ENCODE results near the gene HJV. TPM values are rescaled to one million over a fixed set of nuclear protein-coding genes. Genes with fewer than 3 reads are reported as not detected.
A peak's percentile ranks its signal among the peaks of the same experiment; 100 is the strongest.

Gene HJV
- total and polyA plus RNA-seq, 4 donors: not detected

DNA sequence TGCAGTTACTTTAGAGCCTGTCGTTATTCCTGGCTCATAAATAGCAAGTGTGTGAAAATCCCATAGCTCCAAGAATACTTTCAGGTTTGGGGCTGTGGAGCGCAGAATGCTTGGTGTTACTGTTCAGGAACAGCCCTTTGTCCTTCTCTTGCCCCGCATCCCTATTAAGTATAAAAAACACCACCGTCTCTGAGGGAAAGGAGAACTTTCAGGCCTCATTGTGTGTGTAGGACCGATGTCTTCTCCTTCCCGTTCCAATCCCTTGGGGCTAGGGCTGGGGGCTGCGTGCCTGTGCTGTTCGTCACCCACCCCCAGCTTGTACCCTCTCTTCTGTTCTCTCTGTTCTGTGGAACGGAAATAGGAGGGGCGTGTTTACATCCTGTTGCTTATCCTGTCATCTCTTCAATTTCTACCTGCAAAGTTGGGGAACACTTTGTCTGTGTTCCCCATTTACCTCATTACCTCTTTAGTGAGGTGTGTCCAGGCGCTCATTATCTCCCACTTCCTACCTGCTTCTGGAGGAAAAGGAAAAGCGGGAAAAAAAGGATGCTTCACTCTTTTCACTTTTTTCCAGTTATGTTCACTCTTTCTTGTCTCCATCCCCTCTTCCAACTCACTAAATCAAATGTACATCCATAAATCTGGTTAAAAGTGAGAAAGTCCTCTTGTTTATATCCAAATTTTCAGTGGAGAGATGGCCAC lies 24.4 kb downstream of the HJV start:
- H3K27ac ChIP-seq (ENCODE audit: low read depth in 1 of 2, low read length in 2 of 2): peak overlapping the region; percentile 61 to 71
- no peaks in the 10 kb centered on the region for H3K9me3 ChIP-seq (ENCODE audit: control insufficient read depth, low read length)
- peaks cover 6 to 8% of the 10 kb centered on the region in 2 donors for H3K36me3 ChIP-seq (ENCODE audit: control insufficient read depth in 1 of 2, insufficient read depth in 2 of 2, low read length in 1 of 2)
- WGBS, 2 donors: 17% methylated on average over 12 of the region's 12 CpGs
- peak; percentile 11 for ATAC-seq (ENCODE audit: low FRiP score)
- DNase-seq: peak in 1 of 2 donors; percentile 59
- H3K4me1 ChIP-seq (ENCODE audit: control insufficient read depth in 1 of 2, insufficient read depth in 2 of 2, low read length in 2 of 2): peaks cover 8 to 20% of the 10 kb centered on the region in 2 donors
- H3K4me3 ChIP-seq (ENCODE audit: low read length in 2 of 2): peak overlapping the region; percentile 14 to 28
- intact Hi-C loops (cut with DNase I): loop anchor here in 1 of 2 donors (2.0 kb wide), 1 partner anchor 14 kb away; no protein-coding TSS in a partner anchor
- H3K27me3 ChIP-seq (ENCODE audit: control insufficient read depth in 1 of 2, insufficient read depth in 2 of 2, low read length in 1 of 2): no peaks in the 10 kb centered on the region

- 0 to 1% methylated on average over 30 of the region's 30 CpGs for WGBS, 2 donors
- Histone ChIP-seq H3K36me3 (ENCODE audit: control insufficient read depth in 1 of 2, insufficient read depth in 2 of 2, low read length in 1 of 2) (peaks cover 6 to 8% of the 10 kb centered on the region in 2 donors), H3K4me3 (ENCODE audit: low read length in 2 of 2) (peak within 1 kb of the TSS; percentile 73 to 90), H3K9me3 (ENCODE audit: control insufficient read depth, low read length) (no peaks in the 10 kb centered on the region), H3K4me1 (ENCODE audit: control insufficient read depth in 1 of 2, insufficient read depth in 2 of 2, low read length in 2 of 2) (peaks cover 8 to 20% of the 10 kb centered on the region in 2 donors), H3K27me3 (ENCODE audit: control insufficient read depth in 1 of 2, insufficient read depth in 2 of 2, low read length in 1 of 2) (no peaks in the 10 kb centered on the region), H3K27ac (ENCODE audit: low read depth in 1 of 2, low read length in 2 of 2) (peak within 1 kb of the TSS; percentile 61 to 71)
- peak; percentile 95 for ATAC-seq (ENCODE audit: low FRiP score)
- peak; percentile 99 for DNase-seq
- intact Hi-C loops (cut with DNase I): loop anchor here in 1 of 2 donors (2.0 kb wide), 1 partner anchor 14 kb away; no protein-coding TSS in a partner anchor
Measured at GRCh38 chr1:145996433-145997015, 25.0 kb downstream of the HJV start, which contains the start of gene TXNIP. TXNIP (minus strand) TSS chr1:145996579; CDS start chr1:145996266, 313 bp downstream.

DNA sequence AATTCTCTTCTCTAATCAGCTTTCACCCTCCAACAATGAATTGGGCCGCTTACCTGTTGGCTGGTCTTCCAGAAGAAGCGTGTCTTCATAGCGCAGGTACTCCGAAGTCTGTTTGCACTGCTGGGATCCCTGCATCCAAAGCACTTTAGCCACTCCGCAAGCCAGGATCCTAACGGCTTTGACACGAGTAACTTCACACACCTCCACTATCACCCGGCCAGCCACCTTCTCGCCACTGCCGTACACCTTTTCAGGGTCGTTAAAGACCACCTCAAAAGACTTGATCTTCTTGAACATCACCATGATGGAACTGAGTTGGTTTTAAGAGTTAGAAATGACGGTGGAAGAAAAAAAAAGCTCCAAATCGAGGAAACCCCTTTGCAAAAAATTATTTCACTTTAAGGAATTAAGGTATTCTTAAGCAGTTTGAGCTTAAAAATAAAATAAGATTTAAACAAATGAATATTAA lies 25.5 kb downstream of the HJV start:
- ATAC-seq (ENCODE audit: low FRiP score) (no peak), DNase-seq (no peak)
- peak overlapping the region; percentile 73 to 90 for H3K4me3 ChIP-seq (ENCODE audit: low read length in 2 of 2)
- H3K27ac ChIP-seq (ENCODE audit: low read depth in 1 of 2, low read length in 2 of 2): peak overlapping the region; percentile 36 to 46
- intact Hi-C loops (cut with DNase I): loop anchor here in 1 of 2 donors (2.0 kb wide), 1 partner anchor 13 kb away; no protein-coding TSS in a partner anchor
- no peaks in the 10 kb centered on the region for H3K27me3 ChIP-seq (ENCODE audit: control insufficient read depth in 1 of 2, insufficient read depth in 2 of 2, low read length in 1 of 2)
- H3K9me3 ChIP-seq (ENCODE audit: control insufficient read depth, low read length): no peaks in the 10 kb centered on the region
- peaks cover 8 to 20% of the 10 kb centered on the region in 2 donors for H3K4me1 ChIP-seq (ENCODE audit: control insufficient read depth in 1 of 2, insufficient read depth in 2 of 2, low read length in 2 of 2)
- 0 to 1% methylated on average over 13 of the region's 13 CpGs for WGBS, 2 donors
- peaks cover 6 to 8% of the 10 kb centered on the region in 2 donors for H3K36me3 ChIP-seq (ENCODE audit: control insufficient read depth in 1 of 2, insufficient read depth in 2 of 2, low read length in 1 of 2)

DNA sequence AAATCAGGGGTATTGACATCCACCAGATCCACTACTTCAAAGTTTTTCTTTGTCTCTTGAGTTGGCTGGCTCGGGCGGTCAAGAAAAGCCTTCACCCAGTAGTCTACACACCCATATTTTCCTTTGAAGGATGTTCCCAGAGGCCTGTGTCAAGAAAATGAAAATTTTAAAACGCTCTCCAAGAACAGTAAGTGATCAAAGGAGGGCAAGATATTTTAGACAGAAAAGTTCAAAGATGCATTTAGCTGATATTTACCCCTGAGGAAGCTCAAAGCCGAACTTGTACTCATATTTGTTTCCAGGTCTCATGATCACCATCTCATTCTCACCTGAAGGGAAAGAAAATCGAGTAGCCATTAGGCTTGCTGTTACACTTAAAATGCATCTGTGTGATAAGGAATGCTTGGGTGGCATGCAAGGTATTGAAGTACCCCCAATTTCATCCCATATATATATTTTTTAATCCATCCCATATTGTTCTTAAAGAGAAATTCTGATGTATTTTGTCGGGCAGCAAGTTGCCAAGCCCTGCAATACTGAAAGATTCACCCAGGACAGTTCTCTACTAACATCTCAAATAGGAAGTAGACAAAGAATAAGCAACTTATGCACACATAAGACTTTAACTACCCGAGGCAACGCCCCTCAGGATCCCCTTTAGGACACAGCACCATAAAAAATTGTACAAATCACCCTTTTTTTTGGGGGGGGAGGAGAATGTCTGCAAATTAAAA lies 26.2 kb downstream of the HJV start:
- ATAC-seq (ENCODE audit: low FRiP score) (no peak), DNase-seq (no peak)
- H3K36me3 ChIP-seq (ENCODE audit: control insufficient read depth in 1 of 2, insufficient read depth in 2 of 2, low read length in 1 of 2): peaks cover 6 to 8% of the 10 kb centered on the region in 2 donors
- H3K27ac ChIP-seq (ENCODE audit: low read depth in 1 of 2, low read length in 2 of 2): peak overlapping the region; percentile 38 to 46
- H3K4me3 ChIP-seq (ENCODE audit: low read length in 2 of 2): peak overlapping the region; percentile 73 to 90
- WGBS, 2 donors: 5 to 6% methylated on average over 8 of the region's 8 CpGs
- H3K4me1 ChIP-seq (ENCODE audit: control insufficient read depth in 1 of 2, insufficient read depth in 2 of 2, low read length in 2 of 2): peaks cover 8 to 20% of the 10 kb centered on the region in 2 donors
- no peaks in the 10 kb centered on the region for H3K27me3 ChIP-seq (ENCODE audit: control insufficient read depth in 1 of 2, insufficient read depth in 2 of 2, low read length in 1 of 2)
- H3K9me3 ChIP-seq (ENCODE audit: control insufficient read depth, low read length): no peaks in the 10 kb centered on the region
- intact Hi-C loops (cut with DNase I): no loop called here

GRCh38 chr1:145994391-145995120 lies 27.0 kb downstream of the HJV start:
- ATAC-seq (ENCODE audit: low FRiP score) (no peak), DNase-seq (no peak)
- Histone ChIP-seq H3K27ac (ENCODE audit: low read depth in 1 of 2, low read length in 2 of 2) (peak overlapping the region in 1 of 2 donors; percentile 60), H3K4me3 (ENCODE audit: low read length in 2 of 2) (peak overlapping the region; percentile 73 to 90), H3K9me3 (ENCODE audit: control insufficient read depth, low read length) (no peaks in the 10 kb centered on the region), H3K36me3 (ENCODE audit: control insufficient read depth in 1 of 2, insufficient read depth in 2 of 2, low read length in 1 of 2) (peaks cover 6 to 8% of the 10 kb centered on the region in 2 donors), H3K27me3 (ENCODE audit: control insufficient read depth in 1 of 2, insufficient read depth in 2 of 2, low read length in 1 of 2) (no peaks in the 10 kb centered on the region), H3K4me1 (ENCODE audit: control insufficient read depth in 1 of 2, insufficient read depth in 2 of 2, low read length in 2 of 2) (peaks cover 8 to 20% of the 10 kb centered on the region in 2 donors)
- intact Hi-C loops (cut with DNase I): no loop called here
- 73 to 78% methylated on average over 10 of the region's 10 CpGs for WGBS, 2 donors

- Histone ChIP-seq H3K27me3 (ENCODE audit: control insufficient read depth in 1 of 2, insufficient read depth in 2 of 2, low read length in 1 of 2) (no peaks in the 10 kb centered on the region), H3K4me3 (ENCODE audit: low read length in 2 of 2) (peak overlapping the region; percentile 73 to 90), H3K27ac (ENCODE audit: low read depth in 1 of 2, low read length in 2 of 2) (no peak overlapping the region), H3K4me1 (ENCODE audit: control insufficient read depth in 1 of 2, insufficient read depth in 2 of 2, low read length in 2 of 2) (peaks cover 8 to 20% of the 10 kb centered on the region in 2 donors), H3K36me3 (ENCODE audit: control insufficient read depth in 1 of 2, insufficient read depth in 2 of 2, low read length in 1 of 2) (peaks cover 6 to 8% of the 10 kb centered on the region in 2 donors), H3K9me3 (ENCODE audit: control insufficient read depth, low read length) (no peaks in the 10 kb centered on the region)
- DNase-seq (no peak), ATAC-seq (ENCODE audit: low FRiP score) (no peak)
- intact Hi-C loops (cut with DNase I): no loop called here
- 77 to 84% methylated on average over 6 of the region's 6 CpGs for WGBS, 2 donors
Measured at GRCh38 chr1:145993618-145994390, 27.7 kb downstream of the HJV start.

GRCh38 chr1:145992958-145993617 lies 28.4 kb downstream of the HJV start:
- Histone ChIP-seq H3K9me3 (ENCODE audit: control insufficient read depth, low read length) (no peaks in the 10 kb centered on the region), H3K27me3 (ENCODE audit: control insufficient read depth in 1 of 2, insufficient read depth in 2 of 2, low read length in 1 of 2) (no peaks in the 10 kb centered on the region), H3K36me3 (ENCODE audit: control insufficient read depth in 1 of 2, insufficient read depth in 2 of 2, low read length in 1 of 2) (peaks cover 6 to 8% of the 10 kb centered on the region in 2 donors), H3K27ac (ENCODE audit: low read depth in 1 of 2, low read length in 2 of 2) (peak overlapping the region in 1 of 2 donors; percentile 28), H3K4me3 (ENCODE audit: low read length in 2 of 2) (peak overlapping the region in 1 of 2 donors; percentile 90), H3K4me1 (ENCODE audit: control insufficient read depth in 1 of 2, insufficient read depth in 2 of 2, low read length in 2 of 2) (peaks cover 8 to 20% of the 10 kb centered on the region in 2 donors)
- DNase-seq (no peak), ATAC-seq (ENCODE audit: low FRiP score) (no peak)
- intact Hi-C loops (cut with DNase I): no loop called here
- 81 to 85% methylated on average over 5 of the region's 5 CpGs for WGBS, 2 donors

Measured in aorta (tissue), 5 donors.